Astrocyte of the spinal cord (primary cell): ENCODE measurements around the gene KLHL29.

Source experiments
- DNase-seq: peaks from one replicate; pipeline ENCODE4 v3.0.0; 2011; ENCODE audit warnings: low read depth, low spot score
- H3K4me3 ChIP-seq: 2 replicates; pipeline ENCODE4 v1.5.1; 2011; ENCODE audit warnings: low read depth, mild to moderate bottlenecking, low read length, moderate library complexity
- CTCF ChIP-seq: IDR thresholded peaks from 2 replicates; pipeline ENCODE4 v1.5.1; 2012; ENCODE audit warnings: low read depth, mild to moderate bottlenecking, low read length, inconsistent platforms
- in situ Hi-C: cut with HindIII; loops from 2 replicates; pipeline ENCODE4 v1.10.0; 2017; ENCODE audit warnings: low sequenced_read_pairs

The KLHL29 gene

GRCh38 chr2:23688486-23689130 is 303.6 kb downstream of the KLHL29 start:
- no peak overlapping the region for H3K4me3 ChIP-seq

GRCh38 chr2:23689131-23689700 is 304.2 kb downstream of the KLHL29 start:
- TF ChIP-seq CTCF = no peak
- in situ Hi-C loops = no loop called here
- no peak overlapping the region for H3K4me3 ChIP-seq
- no peak for DNase-seq

More at GRCh38 chr2:23688486-23689130, 303.6 kb downstream of the KLHL29 start:
- DNase-seq = no peak
- in situ Hi-C loops = no loop called here
- no peak for TF ChIP-seq CTCF

- in situ Hi-C loops = no loop called here
- DNase-seq = no peak
- H3K4me3 ChIP-seq = no peak overlapping the region
- TF ChIP-seq CTCF = no peak
Observed at GRCh38 chr2:23689891-23690290, 304.9 kb downstream of the KLHL29 start.

GRCh38 chr2:23690421-23691105 is 305.6 kb downstream of the KLHL29 start:
- no peak for TF ChIP-seq CTCF
- DNase-seq = no peak
- H3K4me3 ChIP-seq = no peak overlapping the region
- in situ Hi-C loops = no loop called here

- no peak overlapping the region for H3K4me3 ChIP-seq
- in situ Hi-C loops = no loop called here
- no peak for TF ChIP-seq CTCF
- DNase-seq = no peak
Observed at GRCh38 chr2:23691106-23691470, 306.1 kb downstream of the KLHL29 start.

GRCh38 chr2:23691565-23691964 is 306.6 kb downstream of the KLHL29 start:
- in situ Hi-C loops = no loop called here
- TF ChIP-seq CTCF = no peak
- no peak overlapping the region for H3K4me3 ChIP-seq
- DNase-seq = no peak
